KG1 (cell line): ENCODE results near the gene CCDC38.
"Not testable (repeated sequence)": the region's sequence is repeated elsewhere in the genome, so short reads cannot be mapped to it uniquely, and the experiment has no call there.

Experiments used
- DNase-seq: peaks from one replicate; lab custom pipeline; 2025; lab: John Stamatoyannopoulos, UW

Gene CCDC38

DNA sequence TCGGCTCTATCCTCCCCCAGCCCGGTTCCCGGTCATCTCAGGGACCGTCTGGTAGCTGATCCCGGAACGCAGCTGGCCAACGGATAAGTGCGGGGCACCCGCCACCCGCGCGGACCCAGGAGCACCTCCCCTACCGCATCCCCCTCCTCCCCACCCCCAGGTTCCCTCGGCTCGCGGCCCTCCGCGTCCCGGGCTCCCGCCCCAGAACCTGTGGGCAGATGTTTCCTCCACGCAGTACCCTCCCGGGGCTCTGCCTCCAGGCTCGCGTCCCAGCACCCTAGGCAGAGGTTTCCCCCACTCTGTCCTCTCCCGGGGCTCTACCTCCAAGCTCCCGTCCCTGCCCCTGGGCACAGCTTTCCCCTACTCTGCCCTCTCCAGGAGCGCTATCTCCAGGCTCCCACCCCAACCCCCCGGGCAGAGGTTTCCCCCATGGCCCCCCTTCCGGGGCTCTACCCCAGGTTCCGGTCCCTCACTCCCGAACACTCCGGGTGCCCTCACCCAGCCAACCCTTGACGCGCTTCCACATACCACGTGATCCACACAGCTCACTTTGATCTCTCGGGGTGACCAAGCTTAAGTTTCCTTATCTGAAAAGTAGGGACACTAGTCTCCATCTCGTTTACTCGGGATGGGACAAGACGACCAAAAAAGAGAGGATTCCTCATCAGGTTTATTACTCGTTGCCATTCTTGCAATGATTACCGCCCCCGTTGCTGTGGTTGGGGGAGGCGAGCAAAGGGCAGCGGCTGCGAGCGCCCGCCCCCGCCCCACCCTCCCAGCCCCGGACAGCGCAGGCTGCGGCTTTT lies at the start of gene CCDC38:
TSS of gene CCDC38 (minus strand) at position 91 of the 806 bp plus-strand sequence. CDS start 6,105 bp downstream, outside the sequence.
- DNase-seq, result no peak

DNA sequence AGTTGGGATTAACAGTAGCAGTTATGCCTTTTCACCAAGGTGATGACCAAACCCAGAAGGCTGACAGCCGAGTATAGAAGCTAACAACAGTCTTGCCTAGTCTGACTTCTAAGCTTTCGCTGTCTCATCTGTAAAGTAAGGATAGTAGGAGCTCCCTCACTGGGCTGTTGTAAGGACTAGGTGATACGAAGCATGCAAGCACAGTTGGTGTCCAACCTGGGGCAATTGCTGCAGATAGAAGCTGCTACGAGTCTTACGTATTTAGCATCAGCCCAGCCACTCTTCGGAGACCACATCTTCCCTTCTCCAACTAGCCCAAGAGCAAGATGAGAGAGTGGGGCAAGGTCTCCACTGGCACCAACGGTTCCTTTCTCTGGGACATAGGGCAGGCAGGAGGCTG lies 47.7 kb upstream of the CCDC38 start:
- DNase-seq, result no peak

DNA sequence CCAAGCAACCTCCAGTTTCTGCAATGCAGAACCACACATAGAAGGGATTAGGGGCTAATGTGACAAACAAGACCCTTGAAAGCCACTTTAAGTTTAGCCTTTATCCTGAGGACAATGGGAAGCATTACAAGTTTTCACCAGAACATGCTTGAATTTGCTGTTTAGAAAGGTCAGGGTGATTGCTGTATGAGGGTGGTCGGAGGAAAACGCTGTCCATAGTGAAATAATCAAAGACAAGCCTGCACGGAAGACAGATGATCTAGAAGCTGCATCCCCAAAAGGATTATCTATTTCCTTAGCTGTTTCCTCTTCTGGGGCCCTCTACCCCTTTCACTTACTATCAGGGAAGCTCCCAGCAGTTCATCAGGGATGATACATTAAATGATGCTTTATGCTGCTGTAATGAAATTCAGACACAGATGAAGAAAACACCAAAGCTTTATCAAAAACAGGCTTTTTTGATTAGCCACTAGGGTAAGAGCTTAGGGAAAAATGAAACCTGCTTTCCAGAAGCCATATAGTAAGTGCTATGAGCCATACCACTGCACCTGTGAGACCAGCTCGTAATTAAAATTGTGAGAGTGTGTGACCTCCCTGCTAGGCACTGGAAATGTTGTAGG lies 47.2 kb upstream of the CCDC38 start:
- no peak for DNase-seq

DNA sequence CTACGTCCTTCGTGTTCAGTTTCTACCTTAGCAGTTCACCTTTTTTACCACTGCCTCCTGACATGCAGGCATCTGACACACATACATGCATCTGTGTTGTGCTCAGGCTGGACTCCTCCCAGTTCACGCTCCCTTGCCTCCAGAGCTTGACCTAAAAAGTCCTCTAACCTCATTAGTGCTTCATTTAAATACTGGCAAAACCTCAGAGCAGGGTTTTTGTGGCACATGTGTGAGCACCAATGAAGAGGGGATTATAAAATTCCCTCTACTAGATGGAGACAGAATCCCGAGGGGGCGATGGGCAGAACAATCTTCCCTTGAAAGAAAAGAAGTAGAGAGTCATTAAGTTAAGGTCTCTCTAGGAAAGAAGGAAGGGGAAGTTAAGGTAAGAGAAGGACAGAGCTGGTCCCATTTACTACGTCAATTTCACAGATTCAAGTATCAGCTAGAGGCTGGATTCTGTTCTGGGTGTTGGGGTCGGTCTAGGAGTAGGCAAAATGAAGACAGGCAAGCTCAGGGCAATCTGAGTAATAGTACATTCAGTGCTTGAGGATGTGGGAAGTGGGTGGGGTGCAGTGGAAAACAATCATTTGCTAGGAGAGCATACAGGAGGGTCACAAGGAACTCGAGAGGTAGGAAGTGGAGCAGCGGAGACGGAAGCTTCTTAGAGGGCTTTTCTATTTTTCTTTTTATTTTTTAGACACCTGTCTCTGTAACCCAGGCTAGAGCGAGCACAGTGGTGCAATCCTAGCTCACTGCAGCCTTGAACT lies 46.3 kb upstream of the CCDC38 start:
- no peak for DNase-seq

DNA sequence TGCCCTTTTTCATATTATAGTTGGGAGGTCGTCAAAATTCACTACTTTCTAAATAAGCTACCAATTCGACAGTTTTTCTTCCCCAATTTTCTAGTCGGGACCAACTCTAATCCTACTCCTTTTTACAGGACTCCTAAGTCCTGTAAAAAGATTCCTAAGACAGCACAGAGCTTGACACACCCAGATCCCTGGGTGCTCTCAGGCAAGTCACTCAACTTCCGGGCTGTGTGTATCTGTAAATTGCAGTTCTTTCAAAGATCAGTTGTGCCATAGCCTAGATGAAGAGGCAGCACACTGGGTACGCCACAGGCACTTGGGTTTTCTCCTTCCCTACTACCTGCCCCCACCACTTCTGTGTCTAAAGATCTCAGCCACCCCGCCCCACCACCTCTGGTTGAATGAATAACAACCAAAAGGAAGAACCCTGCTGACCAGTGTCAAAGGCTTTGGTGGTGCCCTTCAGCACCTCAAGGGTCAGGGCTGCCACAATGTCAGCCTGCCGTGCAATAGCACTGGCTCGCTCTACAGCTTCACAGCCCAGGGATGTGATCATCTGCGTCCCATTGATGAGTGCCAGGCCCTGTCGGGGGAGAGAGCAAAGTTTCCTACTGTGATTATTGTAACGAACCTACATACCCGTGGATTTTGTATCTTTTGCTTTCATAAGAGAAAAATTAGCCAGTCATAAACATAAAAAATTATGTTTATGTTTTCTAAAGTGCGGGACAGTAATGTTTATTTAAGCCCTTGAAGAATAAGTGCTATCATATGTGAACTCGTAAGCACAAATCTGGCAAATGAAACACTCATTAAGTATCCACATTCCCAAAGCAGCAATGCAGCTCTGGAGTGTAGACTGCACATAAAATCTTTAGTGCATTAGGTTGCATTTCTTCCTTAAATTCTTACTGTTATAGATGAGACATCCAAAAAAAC lies 44.5 kb upstream of the CCDC38 start:
- no peak for DNase-seq

DNA sequence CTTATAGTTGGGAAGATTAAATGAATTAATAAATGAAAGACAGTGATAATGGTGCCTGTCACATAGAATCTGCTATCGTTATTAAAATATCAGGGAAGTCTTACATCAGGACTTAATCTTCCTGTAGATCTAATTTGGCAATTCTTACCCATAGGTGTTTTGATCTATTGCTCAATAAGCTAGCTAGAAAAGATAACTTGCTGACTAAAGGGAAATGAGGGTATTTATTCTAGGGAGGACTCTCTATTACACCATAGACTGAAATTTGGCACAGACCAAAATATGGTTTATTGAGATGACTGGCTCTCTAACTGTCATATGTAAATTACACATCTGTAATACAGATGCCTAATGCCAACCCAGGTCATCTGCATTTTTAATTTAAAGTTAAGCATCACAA lies 42.3 kb upstream of the CCDC38 start:
- DNase-seq, result no peak

DNA sequence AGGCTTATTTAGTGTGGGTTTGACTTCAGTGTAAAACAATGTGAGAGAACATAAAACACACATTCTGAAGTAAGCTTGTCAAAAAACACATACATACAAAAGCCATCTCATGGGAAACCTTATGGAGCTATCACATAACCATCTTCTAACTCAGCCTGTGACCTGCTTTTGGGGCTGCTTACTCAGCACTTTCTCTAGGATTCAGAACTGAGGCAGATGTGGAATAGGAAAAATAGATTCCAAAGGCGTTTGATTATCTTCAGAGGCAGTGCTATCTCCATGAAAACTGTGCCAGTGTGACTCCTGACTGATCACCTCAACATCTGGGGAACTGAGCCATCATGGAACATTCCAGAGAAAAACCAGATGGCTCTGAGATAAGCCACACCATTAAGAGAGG lies 40.2 kb upstream of the CCDC38 start:
- no peak for DNase-seq

DNA sequence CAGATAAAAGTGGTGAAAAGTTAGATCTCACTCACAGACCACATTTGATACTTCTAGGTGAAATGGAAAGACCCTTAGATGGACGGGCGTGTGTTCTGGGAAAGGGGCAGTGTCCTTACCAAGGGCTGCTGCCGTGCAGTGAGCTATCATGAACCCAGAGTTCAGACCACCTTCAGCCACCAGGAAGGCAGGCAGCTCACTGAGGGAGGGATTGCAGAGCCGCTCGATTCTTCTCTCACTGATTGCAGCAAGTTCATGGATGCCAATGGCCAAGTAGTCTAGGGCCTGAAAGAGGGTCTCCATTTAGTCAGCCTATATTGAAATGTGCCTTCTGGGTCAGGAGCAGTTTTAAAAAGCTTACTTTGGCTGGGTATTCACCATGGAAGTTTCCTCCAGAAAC lies 38.0 kb upstream of the CCDC38 start:
- DNase-seq, result no peak

DNA sequence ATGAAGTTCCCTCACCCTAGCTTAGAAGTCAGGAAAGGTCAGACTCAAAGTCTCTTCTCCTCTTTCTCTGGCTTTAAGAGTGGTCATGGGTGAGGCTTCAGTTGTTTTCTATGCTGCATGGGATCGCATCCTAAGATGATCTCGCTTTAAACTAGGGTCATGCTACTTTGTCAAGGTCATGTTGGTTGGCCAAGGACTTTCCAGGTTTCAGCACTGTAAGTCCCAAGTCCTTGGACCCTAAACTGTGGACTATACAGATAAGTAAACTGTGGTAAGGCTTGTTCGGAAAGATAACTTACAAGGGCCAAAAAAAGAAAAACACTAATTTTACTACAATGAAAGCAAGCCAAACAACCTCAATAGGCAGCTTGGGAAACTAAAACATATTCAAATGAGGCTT lies 36.4 kb upstream of the CCDC38 start:
- no peak for DNase-seq

DNA sequence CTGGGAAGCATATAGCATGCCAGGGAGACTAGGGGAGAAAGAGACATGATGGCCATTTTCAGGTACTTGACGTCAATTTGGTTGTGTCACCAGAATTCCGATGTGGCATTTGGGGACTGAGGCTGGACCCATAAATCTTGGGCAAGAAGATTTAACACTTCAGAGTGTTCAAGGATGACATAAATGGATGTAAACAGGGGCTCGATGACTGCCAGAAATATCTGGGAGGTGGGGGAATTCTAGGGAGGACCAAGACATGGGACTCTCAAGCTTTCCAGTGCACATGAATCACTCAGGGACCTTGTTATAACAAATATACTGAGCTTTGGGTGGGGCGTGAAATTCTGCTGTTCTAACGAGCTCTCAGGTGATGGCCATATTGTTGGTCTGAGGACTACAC lies 35.9 kb upstream of the CCDC38 start:
- no peak for DNase-seq

DNA sequence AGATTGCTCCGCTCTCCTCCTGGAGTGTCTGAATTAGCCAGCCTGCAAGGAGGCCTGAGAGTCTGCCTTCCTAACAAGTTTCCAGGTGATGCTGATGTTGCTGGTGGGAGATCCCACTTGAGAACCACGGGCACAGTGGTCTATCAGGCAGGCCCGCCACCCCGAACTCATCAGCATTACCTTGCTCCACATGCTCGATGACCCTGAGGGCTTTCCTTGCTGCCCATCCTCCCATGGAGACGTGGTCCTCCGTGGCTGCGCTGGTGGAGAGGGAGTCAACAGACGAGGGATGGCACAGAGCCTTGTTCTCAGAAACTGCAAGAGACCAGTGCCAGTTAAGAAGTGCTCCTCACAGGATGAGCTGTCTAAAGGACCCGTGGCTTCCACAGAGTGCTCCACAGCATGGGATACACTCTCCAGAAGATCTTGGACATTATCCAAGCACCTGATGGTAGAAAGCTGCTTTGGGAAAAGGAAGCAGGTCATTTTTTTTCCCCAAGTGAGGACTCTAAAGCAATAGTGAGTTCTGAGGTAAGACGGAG lies 35.4 kb upstream of the CCDC38 start:
- DNase-seq, result no peak

DNA sequence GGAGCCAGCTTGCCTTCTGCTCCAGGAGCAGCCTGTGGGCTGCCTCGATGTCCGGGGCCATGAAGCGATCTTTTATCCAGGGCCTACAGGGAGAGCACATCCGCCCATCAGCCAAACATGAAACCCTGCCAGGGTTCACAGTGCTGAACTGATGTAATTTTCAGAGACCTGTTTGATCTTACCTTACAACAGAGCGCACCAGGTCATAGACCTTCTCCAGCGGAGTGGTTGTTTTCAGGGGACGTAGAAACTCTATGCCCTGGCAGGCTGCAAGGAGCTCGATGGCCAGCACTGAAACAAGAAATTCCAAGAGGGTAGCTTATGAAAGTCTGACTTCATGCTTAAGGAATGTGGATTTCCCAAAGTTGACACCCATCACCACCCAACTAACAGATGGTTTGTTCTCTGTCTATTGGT lies 34.0 kb upstream of the CCDC38 start:
- DNase-seq, result no peak

DNA sequence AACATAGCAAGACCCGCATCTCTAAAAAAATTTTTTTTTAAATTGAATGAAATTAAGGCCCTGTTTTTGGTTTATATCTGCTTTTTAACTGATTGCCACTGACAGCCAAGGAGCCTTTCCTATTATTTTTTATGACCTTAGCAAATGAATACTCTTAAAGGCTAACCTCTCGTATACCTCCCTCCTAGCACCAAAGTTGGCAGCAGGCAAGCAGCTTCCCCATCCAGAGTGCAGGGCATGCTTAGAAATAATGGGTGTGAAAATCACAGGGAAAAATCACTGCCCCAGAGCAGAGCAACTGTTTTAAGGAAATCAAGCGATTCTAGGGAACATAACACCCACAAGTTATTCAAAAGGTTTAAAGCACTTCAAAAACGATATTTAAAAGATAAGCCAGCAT lies 33.1 kb upstream of the CCDC38 start:
- no peak for DNase-seq

DNA sequence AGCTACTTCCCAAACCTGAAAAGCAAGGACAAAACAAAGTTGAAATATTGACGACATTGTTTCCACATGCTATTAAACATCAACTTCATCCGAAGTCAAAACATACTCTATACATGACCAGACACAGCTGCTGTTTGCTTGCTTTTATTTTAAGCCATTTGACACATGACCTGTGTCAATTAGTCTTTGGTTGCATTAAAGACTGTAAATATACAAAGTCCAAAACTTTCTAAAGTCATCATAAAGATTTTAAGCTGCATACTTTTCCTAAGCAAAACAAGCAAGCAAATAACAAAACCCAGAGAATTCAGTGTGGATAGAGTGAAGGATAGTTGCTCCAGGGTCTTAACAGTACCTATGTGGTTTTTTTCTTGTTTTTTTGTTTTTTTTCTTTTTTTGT lies 31.9 kb upstream of the CCDC38 start:
- no peak for DNase-seq

DNA sequence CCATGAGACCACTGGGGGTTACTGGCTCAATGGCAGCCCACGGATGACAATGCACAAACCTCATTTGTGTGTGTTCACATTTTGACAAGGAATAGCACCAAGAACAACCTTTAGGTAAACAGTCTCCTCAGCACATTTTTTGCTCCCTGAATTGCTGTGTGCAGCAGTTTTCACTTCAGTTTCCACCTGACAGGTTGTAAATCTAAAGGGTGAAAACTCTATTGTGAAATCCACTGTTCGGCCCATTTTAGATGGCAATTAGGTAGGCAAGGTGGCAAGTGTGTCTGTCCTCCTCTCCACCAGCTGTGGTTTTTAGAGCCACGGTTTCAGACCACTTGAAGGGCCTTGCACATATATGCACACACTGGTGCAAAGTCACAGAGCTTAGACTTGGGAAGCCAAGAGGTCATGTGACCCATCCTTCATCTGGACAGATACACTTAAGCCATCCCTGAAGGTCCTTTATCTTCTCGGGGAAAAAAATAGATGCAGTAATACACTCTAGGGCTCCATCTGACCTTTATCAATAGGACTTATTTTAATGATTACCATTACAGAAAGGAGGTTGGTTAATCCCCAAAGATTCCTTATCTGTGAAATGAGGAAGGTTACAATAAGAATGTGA lies 30.5 kb upstream of the CCDC38 start:
- DNase-seq, result no peak

DNA sequence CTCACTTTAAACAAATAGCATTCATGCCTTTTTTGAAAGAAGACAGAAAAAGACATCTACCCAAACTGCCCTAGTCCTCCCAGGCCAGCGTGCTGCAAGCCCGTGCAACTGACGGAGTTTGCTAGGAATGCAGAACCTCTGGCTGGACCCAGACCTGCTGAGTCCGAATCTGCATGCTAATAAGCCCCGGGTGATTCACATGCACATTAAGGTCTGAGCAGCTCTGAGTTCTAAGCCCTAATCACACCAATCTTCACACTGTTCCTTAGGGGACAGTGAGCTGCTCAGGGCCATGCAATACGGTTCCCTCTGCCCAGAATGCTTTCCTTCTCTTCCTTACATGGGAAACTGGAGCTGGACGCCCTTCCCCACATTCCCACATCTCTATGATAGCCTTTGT lies 28.5 kb upstream of the CCDC38 start:
- no peak for DNase-seq

DNA sequence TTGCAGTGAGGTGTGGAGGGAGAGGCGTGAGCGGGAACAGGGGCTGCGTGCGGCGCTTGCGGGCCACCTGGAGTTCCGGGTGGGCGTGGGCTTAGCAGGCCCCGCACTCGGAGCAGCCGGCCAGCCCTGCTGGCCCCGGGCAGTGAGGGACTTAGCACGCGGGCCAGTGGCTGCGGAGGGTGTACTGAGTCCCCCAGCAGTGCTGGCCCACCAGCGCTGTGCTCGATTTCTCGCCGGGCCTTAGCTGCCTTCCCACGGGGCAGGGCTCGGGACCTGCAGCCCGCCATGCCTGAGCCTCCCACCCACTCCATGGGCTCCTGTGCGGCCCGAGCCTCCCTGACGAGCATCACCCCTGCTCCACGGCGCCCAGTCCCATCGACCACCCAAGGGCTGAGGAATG lies 26.7 kb upstream of the CCDC38 start:
- DNase-seq, result not testable (repeated sequence)

DNA sequence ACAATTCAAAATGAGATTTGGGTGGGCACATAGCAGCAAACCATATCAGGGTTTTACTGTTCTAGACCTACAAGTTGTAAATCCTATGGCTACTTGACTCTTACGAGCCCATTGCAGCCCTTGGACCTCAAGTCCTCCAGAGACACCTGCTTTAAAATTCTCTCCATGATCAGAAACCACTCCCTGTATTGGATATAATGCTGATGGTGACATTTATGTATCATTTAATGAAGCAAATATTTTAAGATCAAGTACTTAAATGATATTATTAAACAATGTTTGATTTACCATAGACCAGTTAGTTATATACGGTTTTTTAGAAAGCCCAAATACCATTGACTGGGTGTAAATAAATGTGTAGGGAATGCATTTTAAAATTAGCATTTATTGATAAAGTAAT lies 24.9 kb upstream of the CCDC38 start:
- DNase-seq, result no peak

DNA sequence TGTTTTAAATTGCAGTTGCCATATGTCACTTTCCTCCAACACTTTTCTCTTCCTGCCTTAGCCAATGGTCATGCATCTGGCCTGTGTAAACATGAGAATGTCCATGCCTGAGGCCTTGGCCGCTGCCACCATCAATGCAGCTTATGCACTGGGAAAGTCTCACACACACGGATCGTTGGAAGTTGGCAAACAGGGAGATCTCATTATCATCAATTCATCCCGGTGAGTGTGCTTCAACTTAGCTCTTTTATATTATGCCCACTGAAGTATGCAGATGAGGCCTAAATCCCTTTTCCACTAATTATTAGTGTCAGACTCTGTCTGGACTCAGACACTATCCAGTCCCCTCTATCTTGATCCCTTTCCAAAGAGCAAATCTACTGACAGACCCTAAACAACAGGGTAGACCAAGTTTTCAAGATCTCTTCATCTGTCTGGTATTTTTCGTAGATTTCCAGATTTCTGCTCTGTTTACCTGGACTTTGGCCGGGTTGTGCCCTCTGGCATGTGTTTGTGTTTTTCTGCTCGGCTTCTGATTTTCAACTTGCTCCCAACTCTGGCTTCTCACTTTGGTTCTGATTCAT lies 24.0 kb upstream of the CCDC38 start:
- DNase-seq, result no peak

DNA sequence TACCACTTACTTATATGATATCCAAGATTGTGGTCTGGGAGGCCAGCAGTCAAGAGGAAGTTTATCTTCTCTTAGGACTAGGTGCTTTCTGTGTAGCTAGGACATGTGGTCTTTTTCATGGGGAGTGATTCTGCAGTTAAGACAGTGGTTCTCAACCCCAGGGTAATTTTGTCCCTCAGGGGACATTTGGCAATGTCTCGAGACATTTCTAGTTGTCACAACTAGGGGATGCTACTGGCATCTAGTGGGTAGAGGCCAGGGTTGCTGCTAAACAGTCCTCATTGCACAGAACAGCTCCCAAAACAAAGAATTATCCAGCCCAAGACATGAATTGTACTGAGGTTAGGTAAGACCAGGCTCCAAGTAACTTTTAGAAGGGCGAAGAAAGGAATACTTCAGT lies 20.7 kb upstream of the CCDC38 start:
- DNase-seq, result no peak

DNA sequence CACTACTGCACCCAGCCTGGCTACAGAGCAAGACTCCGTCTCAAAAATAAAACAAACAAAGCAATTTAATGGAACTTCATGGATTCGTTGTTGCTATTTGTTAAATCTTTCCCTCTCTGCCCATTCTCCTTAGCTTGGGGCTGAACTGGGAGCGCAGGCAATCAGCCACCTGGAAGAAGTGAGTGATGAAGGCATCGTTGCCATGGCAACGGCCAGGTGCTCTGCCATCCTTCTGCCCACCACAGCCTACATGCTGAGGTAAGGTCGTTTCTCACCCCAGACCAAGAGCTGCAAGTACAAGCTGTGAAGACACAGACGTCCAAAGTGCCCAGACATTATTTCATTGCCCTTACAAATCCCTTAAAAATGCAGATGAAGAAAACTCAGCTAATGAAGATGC lies 19.8 kb upstream of the CCDC38 start:
- no peak for DNase-seq
